ENCODE results near the gene KIRREL2. TPM values are rescaled to one million over a fixed set of nuclear protein-coding genes. Genes with fewer than 3 reads are reported as not detected.

KIRREL2 gene
- total RNA-seq, 1 experiment from 2014 or later = not detected

DNA sequence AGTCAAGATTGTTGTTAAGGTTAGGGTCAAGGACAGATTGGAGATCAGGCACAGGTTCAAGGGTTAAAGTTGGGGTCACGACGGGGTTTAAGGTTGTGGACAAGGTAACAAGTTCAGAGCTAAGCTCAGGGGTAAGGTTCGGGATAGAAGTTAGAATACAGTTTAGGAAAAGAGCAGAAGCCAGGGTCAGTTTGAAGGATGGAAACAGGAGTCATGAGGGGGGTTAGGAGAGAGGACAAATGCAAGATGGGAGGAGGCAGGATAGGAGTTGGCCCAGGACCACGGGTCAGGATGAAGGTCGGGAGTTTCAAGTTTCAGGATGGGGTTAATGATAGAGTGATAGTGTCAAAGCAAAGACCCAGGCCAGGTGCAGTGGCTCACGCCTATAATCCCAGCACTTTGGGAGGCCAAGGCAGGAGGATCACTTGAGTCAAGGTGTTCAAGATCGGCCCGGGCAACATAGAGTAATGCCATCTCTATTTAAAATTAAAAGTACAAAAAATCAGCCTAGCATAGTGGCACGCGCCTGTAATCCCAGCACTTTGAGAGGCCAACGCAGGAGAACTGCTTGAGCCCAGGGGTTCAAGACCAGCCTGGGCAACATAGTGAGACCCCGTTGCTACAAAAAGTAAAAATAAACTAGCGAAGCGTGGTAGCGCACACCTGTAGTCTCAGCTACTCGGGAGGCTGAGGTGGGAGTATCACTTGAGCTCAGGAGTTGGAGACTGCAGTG, 12.1 kb upstream of the KIRREL2 start:
- DNase-seq (ENCODE audit: low read depth) = no peak

DNA sequence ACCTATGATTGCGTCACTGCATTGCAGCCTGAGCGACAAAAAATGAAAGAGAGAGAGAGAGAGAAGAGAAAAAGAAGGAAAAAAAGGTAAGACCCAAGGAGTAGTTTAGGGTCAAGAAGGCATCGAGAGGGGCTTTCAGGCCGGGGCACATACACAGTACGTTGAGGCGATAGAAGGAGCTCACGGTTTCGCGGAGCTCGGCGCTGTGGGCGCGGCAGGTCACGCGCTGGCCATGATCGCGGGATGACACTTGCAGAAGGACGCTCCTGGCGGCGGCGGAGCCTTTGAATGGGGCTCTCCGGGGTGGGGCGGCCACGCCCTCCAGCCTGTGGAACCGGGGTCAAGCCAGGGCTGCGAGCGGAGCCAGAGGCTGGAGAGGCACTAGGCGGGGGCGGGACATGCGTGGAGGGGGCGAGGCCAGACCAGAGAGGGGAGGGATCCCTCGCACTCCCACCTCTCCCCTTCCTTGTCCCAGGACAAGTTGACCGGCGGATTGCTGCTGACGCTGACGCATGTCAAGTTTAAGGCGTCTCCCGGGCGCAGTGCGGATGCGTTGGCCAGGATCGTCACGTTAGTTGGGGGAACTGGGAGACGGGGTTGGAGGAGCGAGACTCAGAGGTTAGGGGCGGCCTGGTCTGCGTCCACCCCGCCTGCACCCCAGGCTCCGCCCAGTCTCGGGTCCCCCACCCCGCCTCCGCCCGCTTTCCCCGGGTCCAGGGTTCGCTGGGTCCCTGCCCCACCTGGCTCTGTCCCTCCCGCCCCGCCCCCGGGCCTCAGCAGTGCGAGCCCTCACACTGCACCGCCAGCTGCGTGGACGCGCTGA, 11.3 kb upstream of the KIRREL2 start:
- no peak for DNase-seq (ENCODE audit: low read depth)

DNA sequence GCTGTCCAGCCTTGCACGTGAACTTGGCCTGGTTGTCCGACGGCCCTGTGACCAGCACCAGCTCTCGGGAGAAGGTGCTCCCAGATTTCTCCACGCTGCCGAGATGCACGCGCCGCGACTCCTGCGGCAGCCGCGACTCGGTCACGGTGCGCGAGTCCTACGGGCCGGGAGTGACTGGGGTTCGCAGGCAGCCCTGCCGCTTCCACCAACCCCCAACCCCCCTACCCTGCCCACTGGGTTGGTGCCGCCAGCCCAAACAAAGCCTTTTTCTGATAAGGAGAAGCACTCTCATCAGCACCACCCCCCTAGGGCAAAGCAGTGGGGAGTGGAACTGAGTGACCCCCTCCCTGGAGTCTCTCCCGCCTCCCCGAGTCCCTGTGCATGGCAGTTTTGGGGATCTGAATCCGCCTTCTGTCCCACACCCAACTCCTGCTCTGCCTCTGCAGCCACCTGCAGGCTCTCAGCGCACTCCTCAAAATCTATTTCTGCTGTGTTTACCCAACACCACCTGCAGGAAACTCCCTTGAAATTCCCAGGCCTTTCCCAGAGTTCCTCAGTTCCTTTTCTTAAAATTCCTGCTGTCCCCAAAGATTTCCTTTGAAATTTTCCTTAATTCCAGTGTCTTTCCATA, 10.6 kb upstream of the KIRREL2 start:
- no peak for DNase-seq (ENCODE audit: low read depth)

DNA sequence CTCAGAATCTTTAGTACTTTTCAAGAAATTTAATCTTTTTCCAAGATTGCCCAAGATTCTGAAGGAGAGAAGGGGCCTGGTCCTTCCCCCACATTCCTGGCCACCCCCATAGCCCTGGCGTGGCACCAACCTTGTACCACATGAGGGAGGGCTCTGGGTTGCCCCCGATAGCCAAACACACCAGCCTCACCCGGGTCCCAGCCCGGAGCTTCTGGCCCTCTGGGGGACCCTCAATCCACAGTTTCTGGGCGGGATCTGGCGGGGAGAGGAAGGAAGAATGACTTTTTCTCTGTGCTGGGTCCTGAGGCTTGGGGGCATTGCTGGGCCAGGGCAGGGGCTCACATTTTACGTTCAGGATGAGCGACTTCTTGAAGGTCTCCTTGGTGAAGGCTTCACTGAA, 8.8 kb upstream of the KIRREL2 start:
- DNase-seq (ENCODE audit: low read depth) = no peak

DNA sequence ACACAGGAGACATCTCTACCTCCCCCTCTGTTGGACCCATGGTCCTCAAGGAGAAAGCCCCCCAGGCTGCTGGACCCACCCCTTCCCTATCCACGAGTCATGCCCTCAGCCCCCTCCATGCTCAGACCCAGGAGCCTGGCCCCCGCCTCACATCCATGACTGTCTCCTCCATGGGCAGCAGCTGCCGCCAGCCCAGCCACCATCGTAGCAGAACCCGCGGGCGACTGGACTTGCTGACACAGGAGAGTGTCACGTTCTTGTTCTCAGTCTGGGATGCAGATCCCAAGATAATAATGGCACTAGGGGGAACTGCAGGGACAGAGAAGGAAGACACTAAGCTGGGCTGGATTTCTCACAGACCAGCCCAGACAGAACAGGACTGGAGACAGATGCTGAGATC, 8.2 kb upstream of the KIRREL2 start:
- no peak for DNase-seq (ENCODE audit: low read depth)

DNA sequence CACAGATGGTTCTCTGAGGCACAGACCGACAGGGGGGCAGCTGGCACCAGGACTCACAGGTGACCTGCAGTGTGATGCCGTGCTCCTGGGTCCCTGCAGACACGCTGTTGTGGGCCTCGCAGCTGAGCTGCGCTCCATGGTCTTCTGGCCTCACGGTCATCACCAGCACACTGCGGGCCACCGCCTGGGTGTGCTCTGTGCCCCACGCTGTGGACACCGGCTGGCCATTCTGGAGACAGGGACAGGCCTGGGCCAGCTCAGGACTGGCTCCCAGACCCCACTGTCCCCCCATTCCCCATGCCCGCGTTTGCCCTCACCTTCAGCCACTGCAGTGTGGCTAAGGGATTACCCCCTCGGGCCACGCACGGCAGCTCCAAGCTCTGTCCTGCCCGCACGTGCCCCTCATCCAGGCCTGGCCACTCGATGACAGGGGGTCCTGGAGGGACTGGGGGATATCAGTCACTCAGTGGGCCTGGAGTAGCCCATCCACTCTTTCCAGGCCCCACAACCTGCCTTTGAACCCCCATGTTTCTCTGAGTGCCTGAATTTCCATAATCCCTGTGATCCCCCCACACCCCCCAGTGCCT, 7.7 kb upstream of the KIRREL2 start:
- no peak for DNase-seq (ENCODE audit: low read depth)

DNA sequence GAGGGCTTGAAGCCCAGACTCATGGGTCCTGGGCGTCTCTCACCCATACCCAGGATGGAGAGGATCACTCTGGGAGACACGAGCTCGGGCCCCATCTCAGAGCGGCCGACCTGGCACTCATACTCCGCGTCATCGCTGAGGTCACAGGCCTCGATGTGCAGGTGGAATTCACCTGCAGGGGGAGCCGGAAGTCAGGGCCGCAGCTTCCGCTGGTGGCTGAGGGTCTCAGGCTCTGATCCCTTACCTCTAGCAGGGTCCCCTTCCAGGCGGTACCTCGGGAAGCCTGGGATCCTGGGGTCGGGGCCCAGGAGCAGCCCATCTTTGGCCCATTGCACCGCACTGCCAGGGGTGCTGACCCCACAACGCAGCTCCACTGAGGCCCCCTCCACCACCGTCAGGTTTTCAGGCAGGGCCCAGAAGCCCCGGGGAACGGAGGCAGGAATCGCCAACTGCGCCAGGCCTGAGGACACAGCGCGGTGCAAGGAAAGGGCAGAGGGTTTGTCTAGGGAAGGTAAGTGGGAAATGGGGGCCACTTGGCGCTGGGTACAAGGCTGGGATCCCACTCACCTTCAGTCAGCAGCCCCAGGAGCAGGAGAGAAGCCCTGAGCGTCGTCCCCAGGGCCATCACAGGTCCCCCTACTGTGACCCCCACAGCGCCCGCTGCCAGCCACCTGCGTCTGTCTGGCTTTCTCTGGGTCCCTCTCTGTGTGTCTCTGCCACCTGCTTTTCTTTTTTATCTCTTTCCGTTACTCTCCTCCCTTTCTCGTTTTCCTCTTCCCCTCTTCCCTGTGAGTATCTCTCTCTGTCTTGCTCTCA, 5.3 kb upstream of the KIRREL2 start:
- no peak for DNase-seq (ENCODE audit: low read depth)

DNA sequence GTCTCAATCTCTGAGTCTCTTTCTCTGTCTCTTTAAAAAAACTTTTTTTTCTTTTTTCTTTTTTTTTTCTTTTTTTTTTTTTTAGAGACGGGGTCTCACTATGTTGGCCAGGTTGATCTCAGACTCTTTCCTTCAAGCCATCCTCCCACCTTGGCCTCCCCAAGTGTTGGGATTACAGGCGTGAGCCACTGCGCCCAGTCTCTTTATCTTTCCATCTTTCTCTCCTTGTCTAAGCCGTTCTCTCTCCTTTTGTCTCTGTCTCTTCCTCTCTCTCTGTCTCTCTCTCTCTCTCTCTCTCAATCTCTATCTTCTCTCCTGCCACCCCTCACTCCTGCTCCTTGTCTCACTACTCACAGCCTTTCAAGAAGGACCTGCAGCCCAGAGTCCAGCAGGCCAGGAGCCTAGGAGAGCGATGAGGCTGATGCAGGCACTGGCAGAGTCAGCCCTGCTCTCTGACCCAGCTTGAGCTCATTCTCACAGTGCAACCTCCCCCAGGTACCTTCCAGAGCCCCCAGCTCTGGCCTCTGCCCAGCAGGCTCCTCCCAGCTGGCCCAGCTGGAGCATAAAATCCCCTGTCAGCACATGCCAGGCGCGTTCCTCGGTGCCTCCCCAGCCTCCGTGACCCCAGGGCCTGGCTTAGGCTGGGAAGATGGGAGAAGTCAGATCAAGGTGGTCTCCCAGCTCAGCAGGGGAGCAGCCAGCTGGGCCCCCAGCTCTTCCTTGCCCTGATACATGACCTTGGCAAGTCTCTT, 4.5 kb upstream of the KIRREL2 start, which contains the start of gene NPHS1:
Gene NPHS1, minus strand, starts transcription at position 476 of the 752 bp plus-strand sequence. CDS start 667 bp downstream, outside the sequence.
- DNase-seq (ENCODE audit: low read depth) = no peak

DNA sequence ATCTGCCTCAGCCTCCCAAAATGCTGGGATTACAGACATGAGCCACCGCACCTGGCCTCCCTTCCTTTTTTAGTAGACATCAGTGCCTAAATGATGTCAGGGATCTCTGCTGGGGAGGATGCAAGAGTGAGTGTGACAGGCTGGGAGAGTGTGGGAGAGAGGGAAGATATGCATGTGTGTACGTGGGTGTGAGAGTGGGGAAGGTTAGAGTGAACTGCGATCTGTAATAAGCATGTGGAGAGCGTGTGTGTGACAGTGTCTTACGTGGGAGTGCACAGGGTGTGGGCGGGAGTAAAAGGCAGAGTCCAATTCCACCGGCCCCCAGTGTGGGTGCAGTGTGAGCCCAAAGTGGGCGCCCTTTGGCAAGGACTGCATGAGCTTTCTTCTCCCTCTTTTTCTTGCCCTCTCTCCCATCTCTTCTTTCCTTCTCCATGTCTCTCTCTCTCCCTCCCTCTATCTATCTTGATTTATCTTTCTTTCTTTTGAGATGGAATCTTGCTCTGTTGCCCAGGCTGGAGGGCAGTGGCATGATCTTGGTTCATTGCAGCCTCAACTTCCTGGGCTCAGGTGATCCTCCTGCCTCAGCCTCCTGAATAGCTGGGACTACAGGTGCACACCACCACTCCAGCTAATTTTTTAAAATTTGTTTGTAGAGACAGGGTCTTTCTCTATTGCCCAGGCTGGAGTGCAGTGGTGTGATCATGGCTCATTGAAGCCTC, 3.5 kb upstream of the KIRREL2 start:
- DNase-seq (ENCODE audit: low read depth) = no peak

DNA sequence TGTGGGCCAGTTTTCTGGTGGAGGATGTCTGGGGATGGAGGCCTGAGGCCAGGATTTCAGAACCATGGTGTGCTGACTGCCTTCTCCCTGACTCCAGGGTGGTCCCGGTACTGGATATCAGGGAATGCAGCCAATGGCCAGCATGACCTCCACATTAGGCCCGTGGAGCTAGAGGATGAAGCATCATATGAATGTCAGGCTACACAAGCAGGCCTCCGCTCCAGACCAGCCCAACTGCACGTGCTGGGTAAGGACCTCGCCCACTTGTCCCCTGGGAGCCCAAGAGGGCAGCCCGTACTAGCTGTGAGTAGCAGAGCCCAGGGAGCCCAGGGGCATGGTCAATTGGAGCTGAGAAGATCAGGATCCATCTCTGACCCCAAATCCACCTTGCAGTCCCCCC, 1.6 kb downstream of the KIRREL2 start:
- DNase-seq (ENCODE audit: low read depth) = no peak

DNA sequence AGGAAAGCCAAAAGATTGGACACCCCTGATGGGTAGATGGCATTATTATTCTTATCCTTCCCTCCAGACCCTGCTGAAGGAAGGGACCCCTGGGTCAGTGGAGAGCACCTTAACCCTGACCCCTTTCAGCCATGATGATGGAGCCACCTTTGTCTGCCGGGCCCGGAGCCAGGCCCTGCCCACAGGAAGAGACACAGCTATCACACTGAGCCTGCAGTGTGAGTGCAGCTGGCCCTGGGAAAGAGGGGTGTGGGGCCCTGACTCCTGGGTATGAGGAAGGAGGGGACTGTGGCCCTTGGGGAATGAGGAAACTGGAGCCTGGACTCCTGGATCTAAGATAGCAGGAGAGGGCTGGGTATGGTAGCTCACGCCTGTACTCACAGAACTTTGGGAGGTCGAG, 2.7 kb downstream of the KIRREL2 start:
- no peak for DNase-seq (ENCODE audit: low read depth)

DNA sequence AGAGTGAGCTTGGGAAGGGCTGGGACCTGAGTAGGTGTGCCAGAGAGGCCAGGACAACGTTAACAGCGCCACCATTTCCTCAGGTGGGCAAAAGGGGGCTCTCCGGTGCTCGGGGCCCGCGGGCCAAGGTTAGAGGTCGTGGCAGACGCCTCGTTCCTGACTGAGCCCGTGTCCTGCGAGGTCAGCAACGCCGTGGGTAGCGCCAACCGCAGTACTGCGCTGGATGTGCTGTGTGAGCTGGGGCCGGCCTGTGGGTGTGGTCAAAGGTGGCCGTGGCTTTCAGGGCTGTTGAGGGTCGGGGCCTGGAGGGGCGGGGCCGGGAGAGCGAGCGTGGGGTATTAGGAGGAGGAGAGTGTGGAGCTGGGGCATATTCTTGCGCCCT, 3.7 kb downstream of the KIRREL2 start:
- no peak for DNase-seq (ENCODE audit: low read depth)

DNA sequence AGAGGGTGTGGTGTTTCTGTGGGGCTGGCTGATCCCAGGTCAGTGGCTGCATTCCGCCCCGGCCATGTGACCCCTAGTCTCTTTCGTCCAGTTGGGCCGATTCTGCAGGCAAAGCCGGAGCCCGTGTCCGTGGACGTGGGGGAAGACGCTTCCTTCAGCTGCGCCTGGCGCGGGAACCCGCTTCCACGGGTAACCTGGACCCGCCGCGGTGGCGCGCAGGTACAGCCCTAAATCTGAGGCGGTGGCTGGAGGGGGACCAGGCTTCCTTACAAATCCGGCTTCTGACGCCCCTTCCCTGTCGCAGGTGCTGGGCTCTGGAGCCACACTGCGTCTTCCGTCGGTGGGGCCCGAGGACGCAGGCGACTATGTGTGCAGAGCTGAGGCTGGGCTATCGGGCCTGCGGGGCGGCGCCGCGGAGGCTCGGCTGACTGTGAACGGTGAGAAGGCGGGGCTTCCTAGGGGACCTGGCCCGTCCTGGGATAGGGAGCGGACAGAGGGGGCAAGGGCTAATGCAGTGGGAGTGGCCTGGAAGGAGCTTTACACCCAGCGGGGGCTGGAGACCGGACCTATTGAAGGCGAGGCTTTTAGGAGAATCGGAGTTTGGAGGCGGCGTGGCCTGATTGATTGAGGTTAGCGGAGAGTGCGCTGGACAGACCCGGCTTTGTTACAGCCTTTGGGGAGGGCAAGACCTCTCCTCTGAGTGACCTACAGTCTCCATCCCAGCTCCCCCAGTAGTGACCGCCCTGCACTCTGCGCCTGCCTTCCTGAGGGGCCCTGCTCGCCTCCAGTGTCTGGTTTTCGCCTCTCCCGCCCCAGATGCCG, 4.3 kb downstream of the KIRREL2 start:
- no peak for DNase-seq (ENCODE audit: low read depth)

DNA sequence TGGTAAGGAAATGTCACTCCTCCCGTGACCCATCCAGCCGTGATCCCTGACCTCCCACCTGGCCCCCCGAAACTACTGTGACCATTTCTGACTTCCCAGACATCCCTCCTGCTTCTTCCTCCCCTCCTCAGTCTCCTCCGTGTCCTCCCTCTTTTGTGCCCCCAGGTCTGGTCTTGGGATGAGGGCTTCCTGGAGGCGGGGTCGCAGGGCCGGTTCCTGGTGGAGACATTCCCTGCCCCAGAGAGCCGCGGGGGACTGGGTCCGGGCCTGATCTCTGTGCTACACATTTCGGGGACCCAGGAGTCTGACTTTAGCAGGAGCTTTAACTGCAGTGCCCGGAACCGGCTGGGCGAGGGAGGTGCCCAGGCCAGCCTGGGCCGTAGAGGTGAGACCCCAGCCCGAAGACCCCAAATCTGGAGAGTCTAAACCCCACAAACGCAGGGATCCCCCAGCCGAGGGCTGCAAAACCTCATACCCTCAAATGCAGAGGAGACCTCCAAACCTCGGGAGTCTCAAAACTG, 5.0 kb downstream of the KIRREL2 start:
- no peak for DNase-seq (ENCODE audit: low read depth)

DNA sequence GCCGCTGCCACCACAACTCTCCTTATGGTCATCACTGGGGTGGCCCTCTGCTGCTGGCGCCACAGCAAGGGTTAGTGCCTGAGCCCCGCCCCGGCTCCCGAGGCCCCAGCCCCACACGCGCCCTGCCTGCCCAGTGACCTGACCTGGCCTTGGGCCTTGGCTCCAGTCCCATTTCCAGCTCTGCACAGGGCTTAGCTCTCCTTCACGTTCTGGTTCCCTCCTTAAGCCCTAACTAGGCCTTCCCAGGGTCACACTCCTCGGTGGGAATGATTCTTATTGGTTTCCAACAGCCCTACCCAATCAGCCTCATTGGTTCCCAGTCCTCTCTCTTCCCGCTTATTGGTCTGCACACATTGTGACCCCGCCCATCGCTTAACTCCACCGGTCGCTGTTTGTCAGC, 5.8 kb downstream of the KIRREL2 start:
- DNase-seq (ENCODE audit: low read depth) = no peak

DNA sequence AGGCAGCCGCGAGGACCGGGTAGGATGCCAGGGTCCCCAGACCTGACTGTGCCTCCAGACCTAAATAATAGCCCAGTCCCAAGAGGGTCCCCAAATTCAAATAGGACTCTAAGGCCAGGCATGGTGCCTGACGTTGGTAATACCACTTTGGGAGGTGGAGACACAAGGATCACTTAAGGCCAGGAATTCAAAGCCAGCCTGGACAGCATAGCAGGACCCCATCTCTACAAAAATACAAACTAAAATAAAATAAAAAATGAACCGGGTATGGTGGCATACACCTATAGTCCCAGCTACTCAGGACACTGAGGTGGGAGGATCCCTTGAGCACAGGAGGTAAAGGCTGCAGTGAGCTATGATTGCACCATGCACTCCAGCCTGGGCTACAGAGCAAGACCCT, 6.3 kb downstream of the KIRREL2 start:
- no peak for DNase-seq (ENCODE audit: low read depth)

DNA sequence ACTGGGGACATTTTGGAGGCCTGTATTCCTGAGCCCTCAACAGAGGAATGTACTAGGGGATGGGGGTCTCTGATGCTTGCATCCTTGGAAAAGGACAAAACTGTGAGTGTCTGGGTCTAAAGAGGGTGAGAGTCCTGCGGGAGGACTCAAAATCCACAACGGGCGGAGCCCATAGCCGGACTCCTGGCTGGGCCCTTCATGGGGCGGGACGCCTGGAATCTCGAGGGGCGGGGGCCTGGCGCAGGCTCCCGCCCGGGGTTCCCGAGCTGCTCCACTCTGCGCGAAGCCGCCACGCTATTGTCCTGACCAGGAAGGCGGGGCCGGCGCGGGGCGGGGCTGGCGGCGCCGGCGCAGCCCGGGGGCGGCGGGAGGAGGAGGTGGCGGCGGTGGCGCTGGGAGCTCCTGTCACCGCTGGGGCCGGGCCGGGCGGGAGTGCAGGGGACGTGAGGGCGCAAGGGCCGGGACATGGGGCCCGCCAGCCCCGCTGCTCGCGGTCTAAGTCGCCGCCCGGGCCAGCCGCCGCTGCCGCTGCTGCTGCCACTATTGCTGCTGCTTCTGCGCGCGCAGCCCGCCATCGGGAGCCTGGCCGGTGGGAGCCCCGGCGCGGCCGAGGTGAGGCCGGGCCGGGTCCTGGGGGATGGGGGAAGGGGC, 11.6 kb downstream of the KIRREL2 start, which contains the start of gene APLP1:
Gene APLP1, plus strand, starts transcription at position 403 of the 651 bp plus-strand sequence. Its CDS starts 63 bp downstream, at position 466.
- DNase-seq (ENCODE audit: low read depth) = no peak

DNA sequence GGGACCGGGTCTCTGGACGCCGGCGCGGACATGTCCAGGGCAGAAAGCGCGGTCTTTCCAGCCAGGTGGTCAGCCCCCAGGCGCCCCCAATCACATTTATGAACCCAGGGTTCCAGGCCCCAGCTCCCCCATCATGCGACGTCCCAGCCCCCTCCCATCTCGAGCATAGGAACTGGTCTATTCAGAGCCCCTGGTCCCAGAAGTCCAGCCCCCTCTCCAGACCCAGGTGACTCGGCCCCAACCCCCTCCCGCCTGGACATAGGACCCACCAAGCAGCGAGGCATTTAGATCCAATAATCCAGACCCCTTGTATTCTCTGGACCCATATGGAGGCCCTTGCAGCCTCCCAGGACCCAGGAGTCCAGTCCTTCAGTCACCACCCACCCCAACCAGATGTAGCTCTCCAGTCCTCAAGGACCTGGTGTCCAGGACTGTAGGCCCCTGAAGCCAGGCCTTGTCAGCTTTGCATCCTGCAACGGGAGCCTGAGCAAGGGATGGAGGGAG, 12.2 kb downstream of the KIRREL2 start:
- DNase-seq (ENCODE audit: low read depth) = no peak

All from HT1080 (cell line).